Measurements from ENCODE around the gene JAK1. TPM values are rescaled to one million over a fixed set of nuclear protein-coding genes. Genes with fewer than 3 reads are reported as not detected.

Gene JAK1
- total RNA-seq, 1 experiment from 2014 or later: 130 TPM

DNA sequence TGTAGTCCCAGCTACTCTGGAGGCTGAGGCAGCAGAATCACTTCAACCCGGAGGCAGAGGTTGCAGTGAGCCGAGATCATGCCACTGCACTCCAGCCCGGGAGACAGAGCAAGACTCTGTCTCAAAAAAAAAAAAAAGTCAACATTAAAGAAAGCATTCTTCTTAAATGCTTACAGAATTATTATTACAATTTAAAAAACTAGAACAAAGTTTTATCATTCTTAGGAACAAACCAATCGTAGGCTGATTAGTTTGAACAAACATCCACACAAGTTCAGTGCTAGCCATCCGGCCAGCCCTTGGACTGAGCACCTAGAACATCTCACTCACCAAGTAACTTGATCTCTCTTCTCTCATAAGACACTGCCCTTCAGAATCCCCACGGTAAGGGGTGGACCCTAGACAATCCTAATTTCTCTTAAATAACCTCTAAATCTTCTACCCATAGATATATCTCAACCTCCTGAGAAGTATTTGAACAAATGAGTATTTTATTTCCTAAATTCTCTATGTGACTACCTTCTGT, 16.0 kb downstream of the JAK1 start:
- Mint-ChIP-seq H3K9me3 (ENCODE audit: low read depth, unreplicated experiment) (no peaks in the 10 kb centered on the region), H3K27ac (ENCODE audit: unreplicated experiment) (peak overlapping the region; percentile 91), H3K4me3 (ENCODE audit: low read depth, unreplicated experiment) (no peak overlapping the region), H3K4me1 (ENCODE audit: low read depth, unreplicated experiment) (peaks cover 59% of the 10 kb centered on the region), H3K27me3 (ENCODE audit: unreplicated experiment) (no peaks in the 10 kb centered on the region), H3K36me3 (ENCODE audit: insufficient read depth, unreplicated experiment) (peaks cover 7% of the 10 kb centered on the region)
- intact Hi-C loops (cut with micrococcal nuclease; ENCODE audit: unreplicated experiment): no loop called here
- no peak for DNase-seq
- no TSS peak for BruUV-seq (replicated peaks)
- TF ChIP-seq, protein P1, sequence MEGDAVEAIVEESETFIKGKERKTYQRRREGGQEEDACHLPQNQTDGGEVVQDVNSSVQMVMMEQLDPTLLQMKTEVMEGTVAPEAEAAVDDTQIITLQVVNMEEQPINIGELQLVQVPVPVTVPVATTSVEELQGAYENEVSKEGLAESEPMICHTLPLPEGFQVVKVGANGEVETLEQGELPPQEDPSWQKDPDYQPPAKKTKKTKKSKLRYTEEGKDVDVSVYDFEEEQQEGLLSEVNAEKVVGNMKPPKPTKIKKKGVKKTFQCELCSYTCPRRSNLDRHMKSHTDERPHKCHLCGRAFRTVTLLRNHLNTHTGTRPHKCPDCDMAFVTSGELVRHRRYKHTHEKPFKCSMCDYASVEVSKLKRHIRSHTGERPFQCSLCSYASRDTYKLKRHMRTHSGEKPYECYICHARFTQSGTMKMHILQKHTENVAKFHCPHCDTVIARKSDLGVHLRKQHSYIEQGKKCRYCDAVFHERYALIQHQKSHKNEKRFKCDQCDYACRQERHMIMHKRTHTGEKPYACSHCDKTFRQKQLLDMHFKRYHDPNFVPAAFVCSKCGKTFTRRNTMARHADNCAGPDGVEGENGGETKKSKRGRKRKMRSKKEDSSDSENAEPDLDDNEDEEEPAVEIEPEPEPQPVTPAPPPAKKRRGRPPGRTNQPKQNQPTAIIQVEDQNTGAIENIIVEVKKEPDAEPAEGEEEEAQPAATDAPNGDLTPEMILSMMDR (IDR thresholded peaks at IDR 0.05; ENCODE audit: unreplicated experiment): no peak
- CTCF ChIA-PET: no interaction called here

DNA sequence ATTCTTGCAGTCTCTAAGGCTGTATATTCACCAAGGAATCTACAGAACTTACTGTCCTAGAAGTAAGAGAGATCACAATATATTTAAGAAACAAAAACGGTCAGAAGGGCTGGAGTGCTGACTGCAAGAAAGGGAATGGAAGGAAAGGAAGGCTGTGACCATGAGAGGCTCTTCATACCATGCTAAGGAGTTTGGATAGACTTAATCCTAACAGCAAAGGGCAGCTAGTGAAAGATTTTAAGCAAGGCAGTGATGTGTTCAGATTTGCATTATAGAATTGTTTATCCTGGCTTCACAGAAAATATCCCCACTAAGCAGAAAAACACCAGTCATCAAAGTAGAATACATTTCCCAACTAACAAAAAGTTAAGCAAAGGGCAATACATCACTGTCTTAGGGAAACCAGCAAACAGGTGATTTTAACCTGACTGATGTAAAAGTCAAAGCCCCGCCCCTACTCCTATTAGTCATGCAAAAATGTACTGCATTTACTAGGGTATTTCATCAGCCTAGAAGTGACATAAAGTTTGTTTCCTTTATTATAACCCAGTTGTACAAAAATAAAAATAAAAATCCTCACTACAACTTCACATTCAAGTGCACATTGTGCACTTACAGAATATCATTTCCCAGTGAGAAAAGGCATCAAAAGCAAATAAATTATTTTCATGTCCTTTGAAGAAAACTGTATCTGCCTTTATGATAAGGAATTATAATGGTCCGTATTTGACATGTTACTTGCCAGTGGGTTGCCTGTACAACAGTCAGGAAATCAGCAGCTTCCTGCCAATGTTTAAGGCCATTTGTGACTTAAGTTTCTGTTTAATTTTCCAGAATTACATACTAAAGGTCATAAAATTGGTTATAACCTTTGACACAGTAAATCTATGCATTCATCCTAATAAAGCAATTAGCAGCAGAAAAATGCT, 17.2 kb downstream of the JAK1 start:
- DNase-seq: peak; percentile 64
- TF ChIP-seq, protein P1 (IDR thresholded peaks at IDR 0.05; ENCODE audit: unreplicated experiment): no peak
- Mint-ChIP-seq H3K27me3 (ENCODE audit: unreplicated experiment) (no peaks in the 10 kb centered on the region), H3K9me3 (ENCODE audit: low read depth, unreplicated experiment) (no peaks in the 10 kb centered on the region), H3K4me1 (ENCODE audit: low read depth, unreplicated experiment) (peaks cover 59% of the 10 kb centered on the region), H3K27ac (ENCODE audit: unreplicated experiment) (peak overlapping the region; percentile 96), H3K4me3 (ENCODE audit: low read depth, unreplicated experiment) (peak overlapping the region; percentile 6), H3K36me3 (ENCODE audit: insufficient read depth, unreplicated experiment) (peaks cover 7% of the 10 kb centered on the region)
- CTCF ChIA-PET: interaction anchor here (0.6 to 0.9 kb wide), 2 partner anchors 13 to 52 kb away, joined by 3 read pairs; no protein-coding TSS in a partner anchor
- intact Hi-C loops (cut with micrococcal nuclease; ENCODE audit: unreplicated experiment): loop anchor here (5.0 kb wide), 1 partner anchor 52 kb away; no protein-coding TSS in a partner anchor
- BruUV-seq (replicated peaks): TSS peak; percentile 27

DNA sequence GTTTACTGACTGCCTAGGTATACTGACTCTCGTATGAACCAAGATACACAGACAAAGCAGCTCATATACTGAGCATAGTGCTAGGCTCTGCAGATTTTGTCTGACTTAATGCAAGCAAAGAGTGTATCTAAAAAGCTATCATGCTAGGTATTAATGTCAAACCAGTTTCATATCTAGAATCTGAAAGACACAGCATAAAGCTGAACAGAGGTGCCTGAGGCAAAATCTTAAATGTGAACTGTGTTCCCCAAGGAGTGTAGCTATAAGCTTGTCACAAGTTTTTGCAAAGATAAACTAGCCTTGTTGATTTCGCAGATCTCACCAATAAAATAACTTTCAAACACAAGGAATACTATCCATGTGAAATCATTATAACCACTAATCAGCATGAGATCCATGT, 18.1 kb downstream of the JAK1 start:
- Mint-ChIP-seq H3K36me3 (ENCODE audit: insufficient read depth, unreplicated experiment) (peaks cover 7% of the 10 kb centered on the region), H3K4me1 (ENCODE audit: low read depth, unreplicated experiment) (peaks cover 59% of the 10 kb centered on the region), H3K4me3 (ENCODE audit: low read depth, unreplicated experiment) (no peak overlapping the region), H3K27me3 (ENCODE audit: unreplicated experiment) (no peaks in the 10 kb centered on the region), H3K9me3 (ENCODE audit: low read depth, unreplicated experiment) (no peaks in the 10 kb centered on the region), H3K27ac (ENCODE audit: unreplicated experiment) (peak overlapping the region; percentile 96)
- DNase-seq: no peak
- BruUV-seq (replicated peaks): no TSS peak
- TF ChIP-seq, protein P1 (IDR thresholded peaks at IDR 0.05; ENCODE audit: unreplicated experiment): no peak
- intact Hi-C loops (cut with micrococcal nuclease; ENCODE audit: unreplicated experiment): loop anchor here (5.0 kb wide), 1 partner anchor 51 kb away; no protein-coding TSS in a partner anchor
- CTCF ChIA-PET: interaction anchor here (0.7 kb wide), 1 partner anchor 229 kb away, joined by 3 read pairs; no protein-coding TSS in a partner anchor

DNA sequence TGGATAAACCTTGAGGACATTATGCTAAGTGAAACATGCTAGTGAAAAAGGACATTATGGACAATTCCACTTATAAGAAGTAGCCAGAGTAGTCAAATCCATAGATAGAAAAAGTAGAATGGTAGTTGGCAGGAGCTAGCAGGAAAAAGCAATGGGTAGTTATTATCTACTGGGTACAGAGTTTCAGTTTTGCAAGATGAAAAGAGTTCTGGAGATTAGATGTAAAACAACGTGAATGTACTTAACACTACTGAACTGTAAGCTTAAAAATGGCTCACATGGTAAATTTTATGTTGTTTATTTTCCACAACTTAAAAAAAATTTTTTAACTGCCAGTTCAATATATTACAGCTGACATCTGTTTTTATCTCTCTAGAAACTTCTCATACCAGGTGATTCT, 19.4 kb downstream of the JAK1 start:
- CTCF ChIA-PET: no interaction called here
- peaks cover 7% of the 10 kb centered on the region for H3K36me3 Mint-ChIP-seq (ENCODE audit: insufficient read depth, unreplicated experiment)
- no TSS peak for BruUV-seq (replicated peaks)
- intact Hi-C loops (cut with micrococcal nuclease; ENCODE audit: unreplicated experiment): loop anchor here (5.0 kb wide), 1 partner anchor 50 kb away; no protein-coding TSS in a partner anchor
- peak overlapping the region; percentile 96 for H3K27ac Mint-ChIP-seq (ENCODE audit: unreplicated experiment)
- no peaks in the 10 kb centered on the region for H3K27me3 Mint-ChIP-seq (ENCODE audit: unreplicated experiment)
- no peak overlapping the region for H3K4me3 Mint-ChIP-seq (ENCODE audit: low read depth, unreplicated experiment)
- no peak for DNase-seq
- no peaks in the 10 kb centered on the region for H3K9me3 Mint-ChIP-seq (ENCODE audit: low read depth, unreplicated experiment)
- TF ChIP-seq, protein P1 (IDR thresholded peaks at IDR 0.05; ENCODE audit: unreplicated experiment): no peak
- H3K4me1 Mint-ChIP-seq (ENCODE audit: low read depth, unreplicated experiment): peaks cover 48% of the 10 kb centered on the region
